ENCODE results near the gene HIVEP2.

- TF ChIP-seq POLR2AphosphoS5 (IDR thresholded peaks at IDR 0.05), result no peak
- TF ChIP-seq, protein P1, sequence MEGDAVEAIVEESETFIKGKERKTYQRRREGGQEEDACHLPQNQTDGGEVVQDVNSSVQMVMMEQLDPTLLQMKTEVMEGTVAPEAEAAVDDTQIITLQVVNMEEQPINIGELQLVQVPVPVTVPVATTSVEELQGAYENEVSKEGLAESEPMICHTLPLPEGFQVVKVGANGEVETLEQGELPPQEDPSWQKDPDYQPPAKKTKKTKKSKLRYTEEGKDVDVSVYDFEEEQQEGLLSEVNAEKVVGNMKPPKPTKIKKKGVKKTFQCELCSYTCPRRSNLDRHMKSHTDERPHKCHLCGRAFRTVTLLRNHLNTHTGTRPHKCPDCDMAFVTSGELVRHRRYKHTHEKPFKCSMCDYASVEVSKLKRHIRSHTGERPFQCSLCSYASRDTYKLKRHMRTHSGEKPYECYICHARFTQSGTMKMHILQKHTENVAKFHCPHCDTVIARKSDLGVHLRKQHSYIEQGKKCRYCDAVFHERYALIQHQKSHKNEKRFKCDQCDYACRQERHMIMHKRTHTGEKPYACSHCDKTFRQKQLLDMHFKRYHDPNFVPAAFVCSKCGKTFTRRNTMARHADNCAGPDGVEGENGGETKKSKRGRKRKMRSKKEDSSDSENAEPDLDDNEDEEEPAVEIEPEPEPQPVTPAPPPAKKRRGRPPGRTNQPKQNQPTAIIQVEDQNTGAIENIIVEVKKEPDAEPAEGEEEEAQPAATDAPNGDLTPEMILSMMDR (IDR thresholded peaks at IDR 0.05), result no peak
- TF ChIP-seq POLR2A (IDR thresholded peaks at IDR 0.05), result no peak
Observed at GRCh38 chr6:142829556-142829955, 115.4 kb downstream of the HIVEP2 start.

All from stomach (tissue), 4 donors.